GM12878 (cell line): Measurements from ENCODE around the gene BTNL9. TPM values are rescaled to one million over a fixed set of nuclear protein-coding genes. Genes with fewer than 3 reads are reported as not detected.

Experiments
- ATAC-seq: fragments of 200-7000 bp; cut with Tn5 transposase; 3 replicates; pipeline ENCODE4 v1.9.1; 2020; ENCODE audit warnings: mild to moderate bottlenecking, moderate library complexity
- BruUV-seq: library from RNA; stranded (reverse); fragments of 400-500 nt; replicated peaks from 2 replicates; lab custom pipeline; 2021; lab: Mats Ljungman, UMichigan
- CTCF ChIA-PET: fragments of 300-600 bp; sonication (Branson Sonifier 250); formaldehyde crosslinking; extraction: SDS; loops from one replicate; lab custom pipeline; 2021; ENCODE audit warnings: inconsistent platforms; lab: Yijun Ruan, JAX
- POLR2A ChIA-PET: fragments of 350-600 bp; formaldehyde crosslinking; extraction: SDS; loops from one replicate; lab custom pipeline; 2021; ENCODE audit warnings: inconsistent platforms; lab: Charles Lee
- RAD21 ChIA-PET: fragments of 300-600 bp; sonication (Branson Sonifier 250); formaldehyde crosslinking; loops from one replicate; lab custom pipeline; 2023; ENCODE audit warnings: antibody characterized with exemption; ENCODE audit not compliant: unreplicated experiment; lab: Charles Lee
- SMC1A ChIA-PET: fragments of 300-600 bp; sonication (Branson Sonifier 250); formaldehyde crosslinking; loops from one replicate; lab custom pipeline; 2023; ENCODE audit not compliant: unreplicated experiment, uncharacterized antibody; lab: Charles Lee
- DNase-seq: peaks from one replicate; pipeline ENCODE4 v3.0.0-alpha.2; 2011; ENCODE audit warnings: low read depth, low spot score
- FAIRE-seq: peaks from 3 replicates; lab custom pipeline; 2011; peaks lifted over from hg19 to GRCh38; lab: Jason Lieb, UNC
- H2AFZ ChIP-seq: 2 replicates; pipeline ENCODE4 v1.6.0; 2011; ENCODE audit warnings: low read depth, low read length, control low read depth; ENCODE audit not compliant: control insufficient read depth
- H3K27ac ChIP-seq: 2 replicates; pipeline ENCODE4 v1.5.1; 2011; ENCODE audit warnings: control low read depth; ENCODE audit not compliant: control insufficient read depth, insufficient read depth
- H3K27me3 ChIP-seq, 2 experiments: replicated peaks in 1 of 2; 2 replicates each; pipeline versions ENCODE4 v1.6.0 to v1.6.1; 2011; ENCODE audit warnings: low read length in 1 of 2; ENCODE audit not compliant: control insufficient read depth in 2 of 2, insufficient read depth in 2 of 2
- H3K36me3 ChIP-seq, 2 experiments: 2 replicates each; pipeline ENCODE4 v1.5.1; 2011; ENCODE audit warnings: low read length in 1 of 2; ENCODE audit not compliant: control insufficient read depth in 2 of 2, insufficient read depth in 2 of 2
- H3K4me1 ChIP-seq: 2 replicates; pipeline ENCODE4 v1.6.1; 2011; ENCODE audit warnings: mild to moderate bottlenecking, low read length, moderate library complexity, mixed read lengths; ENCODE audit not compliant: control insufficient read depth, insufficient read depth
- H3K4me2 ChIP-seq: 2 replicates; pipeline ENCODE4 v1.6.0; 2011; ENCODE audit warnings: control low read depth; ENCODE audit not compliant: control insufficient read depth, insufficient read depth
- H3K4me3 ChIP-seq: fragments of 200-600 bp; sonication (generic); 2 replicates; pipeline ENCODE4 v1.5.1; 2016
- H3K79me2 ChIP-seq: 2 replicates; pipeline ENCODE4 v1.6.0; 2011; ENCODE audit warnings: low read length; ENCODE audit not compliant: control insufficient read depth, insufficient read depth
- H3K9ac ChIP-seq: 2 replicates; pipeline ENCODE4 v1.8.0; 2011; ENCODE audit warnings: low read length, control low read depth, mixed read lengths; ENCODE audit not compliant: control insufficient read depth, insufficient read depth
- H3K9me3 ChIP-seq: replicated peaks from 3 replicates; pipeline ENCODE4 v1.5.1; 2011; ENCODE audit warnings: mild to moderate bottlenecking, low read length; ENCODE audit not compliant: control insufficient read depth, insufficient read depth
- H4K20me1 ChIP-seq: 2 replicates; pipeline ENCODE4 v1.6.0; 2011; ENCODE audit not compliant: control insufficient read depth, insufficient read depth
- BHLHE40 ChIP-seq, 2 experiments: fragments of 450-650 bp in 1 of 2; IDR thresholded peaks; 2 replicates each; pipeline ENCODE4 v1.6.1; 2011 to 2017; ENCODE audit warnings: low read depth in 2 of 2, borderline replicate concordance in 1 of 2, improper control_type of control experiment in 1 of 2, low read length in 1 of 2, mild to moderate bottlenecking in 1 of 2
- CREM ChIP-seq: IDR thresholded peaks from 2 replicates; pipeline ENCODE4 v1.6.1; 2014; ENCODE audit warnings: antibody characterized with exemption, low read depth
- EP300 ChIP-seq, 2 experiments: fragments of 150-350 bp in 1 of 2; IDR thresholded peaks; 2 replicates each; pipeline ENCODE4 v1.6.1; 2011 to 2012; ENCODE audit warnings: low read depth in 2 of 2, low read length in 2 of 2, borderline replicate concordance in 1 of 2, improper control_type of control experiment in 1 of 2, inconsistent platforms in 1 of 2; ENCODE audit not compliant: control insufficient read depth in 1 of 2
- HDGF ChIP-seq: fragments of 450-650 bp; IDR thresholded peaks from 2 replicates; pipeline ENCODE4 v1.6.1; 2016; ENCODE audit warnings: antibody characterized with exemption
- JUNB ChIP-seq: IDR thresholded peaks from 2 replicates; pipeline ENCODE4 v1.6.1; 2016; ENCODE audit warnings: antibody characterized with exemption, mild to moderate bottlenecking
- NBN ChIP-seq: fragments of 450-650 bp; IDR thresholded peaks from 2 replicates; pipeline ENCODE4 v1.6.1; 2016
- RCOR1 ChIP-seq: conservative IDR thresholded peaks from 2 replicates; pipeline ENCODE4 v1.6.1; 2012; ENCODE audit warnings: low read depth, low read length, improper control_type of control experiment
- SPI1 ChIP-seq: IDR thresholded peaks from 2 replicates; pipeline ENCODE4 v1.6.1; 2011; ENCODE audit warnings: low read depth, mild to moderate bottlenecking, low read length, moderate library complexity, borderline replicate concordance; ENCODE audit not compliant: insufficient read depth
- ZNF384 ChIP-seq: IDR thresholded peaks from 2 replicates; pipeline ENCODE4 v1.6.1; 2012; ENCODE audit warnings: low read depth, mild to moderate bottlenecking, low read length, improper control_type of control experiment, borderline replicate concordance
- WGBS: methylation state at CpG from one replicate; pipeline ENCODE4 v1.1.6; 2016; ENCODE audit warnings: low lambda C conversion rate; ENCODE audit not compliant: insufficient replicate concordance, insufficient coverage; ENCODE audit errors: missing lambda C conversion rate; 5-methylcytosine and 5-hydroxymethylcytosine counted together
- in situ Hi-C: fragments of 300-500 bp; cut with MboI; formaldehyde crosslinking; loops from 9 replicates; pipeline ENCODE4 v1.14.3; 2018; ENCODE audit warnings: mixed read lengths
- intact Hi-C: fragments of 100-400 bp; cut with micrococcal nuclease; formaldehyde crosslinking; loops from one replicate; pipeline ENCODE4 v1.14.2; 2022; ENCODE audit not compliant: unreplicated experiment
- polyA plus RNA-seq, 11 experiments: library from polyadenylated mRNA; depleted of rRNA in 4 of 11; unstranded in 6 of 11; stranded (reverse) in 5 of 11; fragments of >200 nt; fragmentation: Nextera tagmentation in 4 of 11; fragmentation: Illumina TruSeq in 1 of 11; extraction: Ambion mirVana in 4 of 11; extraction: Trizol in 1 of 11; gene quantifications; 1 replicate in 1 of 11; 2 replicates in 10 of 11; pipeline versions ENCODE4 v1.2.1 to v1.2.3, GENCODE V29; 2011 to 2016; ENCODE audit warnings: inconsistent platforms in 2 of 11, missing spikeins in 2 of 11, low read depth in 1 of 11
- total RNA-seq, 4 experiments: library from RNA; depleted of rRNA in 3 of 4; stranded (reverse); fragments of >200 nt in 3 of 4; fragmentation: Illumina TruSeq in 1 of 4; extraction: Trizol in 1 of 4; gene quantifications; 2 replicates each; pipeline versions ENCODE4 v1.2.1 to v1.2.3, GENCODE V29; 2013 to 2021
- TF ChIP-seq, protein P1 (sequence below): fragments of 450-650 bp; IDR thresholded peaks from 2 replicates; pipeline ENCODE4 v1.6.1; 2018; ENCODE audit warnings: borderline replicate concordance, mild to moderate bottlenecking; ENCODE audit not compliant: partially characterized antibody
- TF ChIP-seq, protein P2 (sequence below): IDR thresholded peaks from 2 replicates; pipeline ENCODE4 v1.6.1; 2011; ENCODE audit warnings: low read depth, low read length, improper control_type of control experiment, borderline replicate concordance

The BTNL9 gene
- total and polyA plus RNA-seq, 10 of the 15 experiments (the other 5 are each of a cell fraction or from before 2014, with no cell fraction given), result 0.01 to 16.5 (median 0.06) TPM; not detected in 5

DNA sequence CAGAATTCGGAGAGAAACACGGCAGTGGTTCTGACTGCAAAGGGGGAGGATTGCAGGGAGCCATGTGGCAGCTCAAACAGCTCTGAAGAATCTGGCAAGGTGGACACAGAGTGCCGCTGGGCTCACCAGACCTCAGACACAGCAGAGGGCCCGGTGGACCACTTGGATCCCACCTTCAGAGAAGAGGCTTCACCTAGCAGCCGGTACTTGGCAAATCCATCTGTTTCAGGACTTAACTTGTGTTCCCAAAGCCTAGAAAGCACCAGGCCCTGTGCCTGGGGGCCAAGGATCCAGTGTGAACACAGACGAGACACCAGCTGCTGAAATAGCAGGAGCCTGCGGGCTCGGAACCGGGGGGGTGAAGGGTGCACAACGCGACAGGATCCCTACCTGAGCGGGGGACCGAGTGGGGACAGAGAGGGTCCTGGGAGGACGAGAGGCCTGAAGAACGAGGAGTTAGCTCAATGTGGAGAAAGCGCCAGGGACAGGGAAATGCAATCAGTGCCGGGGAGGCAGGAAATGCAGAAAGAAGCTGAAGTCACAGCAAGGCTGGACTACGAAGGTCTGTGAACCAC, 44.6 kb downstream of the BTNL9 start:
- FAIRE-seq (no peak), DNase-seq (no peak), ATAC-seq (no peak)
- Histone ChIP-seq H3K4me1 (no peaks in the 10 kb centered on the region), H3K4me3 (no peak overlapping the region), H4K20me1 (no peaks in the 10 kb centered on the region), H3K36me3 (no peaks in the 10 kb centered on the region), H2AFZ (no peak overlapping the region), H3K9ac (no peak overlapping the region), H3K79me2 (no peaks in the 10 kb centered on the region), H3K27ac (no peak overlapping the region), H3K27me3 (peaks cover 3 to 4% of the 10 kb centered on the region in 2 experiments; a peak in 2 of 4 replicates), H3K4me2 (no peak overlapping the region), H3K9me3 (no peaks in the 10 kb centered on the region)
- no TSS peak for BruUV-seq
- CTCF ChIA-PET, result interaction anchor here (1.0 kb wide), 1 partner anchor 66 kb away, joined by 3 read pairs; no protein-coding TSS in a partner anchor
- intact Hi-C loops, result loop anchor here (10.0 kb wide), 1 partner anchor 220 kb away; the partner anchor contains the start of gene ZFP62
- RAD21 ChIA-PET, result no interaction called here
- POLR2A ChIA-PET, result no interaction called here
- WGBS, result 53% methylated on average over 18 of the region's 18 CpGs
- in situ Hi-C loops, result no loop called here
- no peak for TF ChIP-seq SPI1
- no peak for TF ChIP-seq BHLHE40 (IDR thresholded peaks at IDR 0.05; ENCODE audit: borderline replicate concordance in 1 of 2, low read depth in 2 of 2, low read length in 1 of 2)
- no peak for TF ChIP-seq NBN
- no peak for TF ChIP-seq JUNB
- no peak for TF ChIP-seq HDGF
- no peak for TF ChIP-seq RCOR1
- TF ChIP-seq, protein P1, sequence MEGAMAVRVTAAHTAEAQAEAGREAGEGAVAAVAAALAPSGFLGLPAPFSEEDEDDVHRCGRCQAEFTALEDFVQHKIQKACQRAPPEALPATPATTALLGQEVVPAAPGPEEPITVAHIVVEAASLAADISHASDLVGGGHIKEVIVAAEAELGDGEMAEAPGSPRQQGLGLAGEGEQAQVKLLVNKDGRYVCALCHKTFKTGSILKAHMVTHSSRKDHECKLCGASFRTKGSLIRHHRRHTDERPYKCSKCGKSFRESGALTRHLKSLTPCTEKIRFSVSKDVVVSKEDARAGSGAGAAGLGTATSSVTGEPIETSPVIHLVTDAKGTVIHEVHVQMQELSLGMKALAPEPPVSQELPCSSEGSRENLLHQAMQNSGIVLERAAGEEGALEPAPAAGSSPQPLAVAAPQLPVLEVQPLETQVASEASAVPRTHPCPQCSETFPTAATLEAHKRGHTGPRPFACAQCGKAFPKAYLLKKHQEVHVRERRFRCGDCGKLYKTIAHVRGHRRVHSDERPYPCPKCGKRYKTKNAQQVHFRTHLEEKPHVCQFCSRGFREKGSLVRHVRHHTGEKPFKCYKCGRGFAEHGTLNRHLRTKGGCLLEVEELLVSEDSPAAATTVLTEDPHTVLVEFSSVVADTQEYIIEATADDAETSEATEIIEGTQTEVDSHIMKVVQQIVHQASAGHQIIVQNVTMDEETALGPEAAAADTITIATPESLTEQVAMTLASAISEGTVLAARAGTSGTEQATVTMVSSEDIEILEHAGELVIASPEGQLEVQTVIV, result no peak
- TF ChIP-seq EP300 (IDR thresholded peaks at IDR 0.05; ENCODE audit: borderline replicate concordance in 1 of 2, control insufficient read depth in 1 of 2, low read depth in 2 of 2, low read length in 2 of 2), result no peak
- TF ChIP-seq CREM, result no peak
- TF ChIP-seq ZNF384, result no peak
- TF ChIP-seq, protein P2, sequence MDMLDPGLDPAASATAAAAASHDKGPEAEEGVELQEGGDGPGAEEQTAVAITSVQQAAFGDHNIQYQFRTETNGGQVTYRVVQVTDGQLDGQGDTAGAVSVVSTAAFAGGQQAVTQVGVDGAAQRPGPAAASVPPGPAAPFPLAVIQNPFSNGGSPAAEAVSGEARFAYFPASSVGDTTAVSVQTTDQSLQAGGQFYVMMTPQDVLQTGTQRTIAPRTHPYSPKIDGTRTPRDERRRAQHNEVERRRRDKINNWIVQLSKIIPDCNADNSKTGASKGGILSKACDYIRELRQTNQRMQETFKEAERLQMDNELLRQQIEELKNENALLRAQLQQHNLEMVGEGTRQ, result no peak
- SMC1A ChIA-PET, result interaction anchor here (0.9 to 1.3 kb wide), 2 partner anchors 29 to 216 kb away, joined by 3 to 4 read pairs; no protein-coding TSS in a partner anchor
